Measurements from ENCODE around the gene CSMD2. TPM values are rescaled to one million over a fixed set of nuclear protein-coding genes. Genes with fewer than 3 reads are reported as not detected.

CSMD2 gene
- total RNA-seq, 2 donors from 2014 or later, result 0.62 to 2.8 TPM

- H3K27ac Mint-ChIP-seq, result no peak overlapping the region
- 98% methylated on average over 4 of the region's 4 CpGs; no CpG with 5 or more reads in 1 of the 2 experiments for WGBS, 2 experiments (ENCODE audit: insufficient coverage in 1 of 2, insufficient read length in 1 of 2)
- H3K4me1 Mint-ChIP-seq, result no peaks in the 10 kb centered on the region
- no peaks in the 10 kb centered on the region for H3K9me3 ChIP-seq (ENCODE audit: control insufficient read depth, low read length)
- no peak overlapping the region for H3K9ac ChIP-seq (ENCODE audit: extremely low read depth, low read length, poor library complexity, severe bottlenecking)
- no peak overlapping the region for H3K4me3 Mint-ChIP-seq
- peaks cover 8% of the 10 kb centered on the region for H3K27me3 Mint-ChIP-seq (ENCODE audit: insufficient read depth)
- H3K27me3 ChIP-seq (ENCODE audit: control insufficient read depth, insufficient read depth, low read length, poor library complexity, severe bottlenecking), result no peaks in the 10 kb centered on the region
- no peaks in the 10 kb centered on the region for H3K36me3 ChIP-seq (ENCODE audit: control insufficient read depth, insufficient read depth, low read length)
- no peak for TF ChIP-seq CTCF (conservative IDR thresholded peaks at IDR 0.05)
- H3K27ac ChIP-seq (ENCODE audit: low read depth, low read length), result no peak overlapping the region
- H3K4me1 ChIP-seq (ENCODE audit: control insufficient read depth, insufficient read depth, low read length), result no peaks in the 10 kb centered on the region
- peak; percentile 10 for DNase-seq
- no peak overlapping the region for H3K4me3 ChIP-seq (ENCODE audit: low read length)
- no peaks in the 10 kb centered on the region for H3K36me3 Mint-ChIP-seq (ENCODE audit: low read depth)
- H3K9me3 Mint-ChIP-seq, result no peaks in the 10 kb centered on the region
Measured at GRCh38 chr1:34132161-34132420, 32.9 kb downstream of the CSMD2 start.

- Mint-ChIP-seq H3K4me1 (no peaks in the 10 kb centered on the region), H3K9me3 (no peaks in the 10 kb centered on the region), H3K27ac (no peak overlapping the region), H3K4me3 (no peak overlapping the region), H3K27me3 (ENCODE audit: insufficient read depth) (peaks cover 8% of the 10 kb centered on the region), H3K36me3 (ENCODE audit: low read depth) (no peaks in the 10 kb centered on the region)
- no peaks in the 10 kb centered on the region for H3K9me3 ChIP-seq (ENCODE audit: control insufficient read depth, low read length)
- no peak overlapping the region for H3K4me3 ChIP-seq (ENCODE audit: low read length)
- no peaks in the 10 kb centered on the region for H3K4me1 ChIP-seq (ENCODE audit: control insufficient read depth, insufficient read depth, low read length)
- no peak for TF ChIP-seq CTCF (conservative IDR thresholded peaks at IDR 0.05)
- H3K27me3 ChIP-seq (ENCODE audit: control insufficient read depth, insufficient read depth, low read length, poor library complexity, severe bottlenecking), result no peaks in the 10 kb centered on the region
- peak; percentile 24 for DNase-seq
- H3K27ac ChIP-seq (ENCODE audit: low read depth, low read length), result no peak overlapping the region
- WGBS, 2 experiments (ENCODE audit: insufficient coverage in 1 of 2, insufficient read length in 1 of 2), result 90 to 91% methylated on average over 3 of the region's 3 CpGs
- H3K9ac ChIP-seq (ENCODE audit: extremely low read depth, low read length, poor library complexity, severe bottlenecking), result no peak overlapping the region
- H3K36me3 ChIP-seq (ENCODE audit: control insufficient read depth, insufficient read depth, low read length), result no peaks in the 10 kb centered on the region
Measured at GRCh38 chr1:34131396-34132160, 33.5 kb downstream of the CSMD2 start.

- no peaks in the 10 kb centered on the region for H3K36me3 ChIP-seq (ENCODE audit: control insufficient read depth, insufficient read depth, low read length)
- no peaks in the 10 kb centered on the region for H3K9me3 ChIP-seq (ENCODE audit: control insufficient read depth, low read length)
- H3K9ac ChIP-seq (ENCODE audit: extremely low read depth, low read length, poor library complexity, severe bottlenecking), result no peak overlapping the region
- H3K9me3 Mint-ChIP-seq, result no peaks in the 10 kb centered on the region
- H3K4me3 Mint-ChIP-seq, result no peak overlapping the region
- DNase-seq, result peak; percentile 17
- WGBS, 2 experiments (ENCODE audit: insufficient coverage in 1 of 2, insufficient read length in 1 of 2), result 88 to 97% methylated on average over 4 to 5 of the region's 5 CpGs
- H3K4me1 Mint-ChIP-seq, result no peaks in the 10 kb centered on the region
- no peak overlapping the region for H3K27ac ChIP-seq (ENCODE audit: low read depth, low read length)
- H3K36me3 Mint-ChIP-seq (ENCODE audit: low read depth), result no peaks in the 10 kb centered on the region
- peaks cover 8% of the 10 kb centered on the region for H3K27me3 Mint-ChIP-seq (ENCODE audit: insufficient read depth)
- no peaks in the 10 kb centered on the region for H3K27me3 ChIP-seq (ENCODE audit: control insufficient read depth, insufficient read depth, low read length, poor library complexity, severe bottlenecking)
- H3K4me1 ChIP-seq (ENCODE audit: control insufficient read depth, insufficient read depth, low read length), result no peaks in the 10 kb centered on the region
- no peak overlapping the region for H3K4me3 ChIP-seq (ENCODE audit: low read length)
- H3K27ac Mint-ChIP-seq, result no peak overlapping the region
- no peak for TF ChIP-seq CTCF (conservative IDR thresholded peaks at IDR 0.05)
Measured at GRCh38 chr1:34130306-34130705, 34.7 kb downstream of the CSMD2 start.
